GM23248 (cell line): ENCODE results near the gene SEM1. TPM values are rescaled to one million over a fixed set of nuclear protein-coding genes. Genes with fewer than 3 reads are reported as not detected.

Experiments used
- DNase-seq: peaks from one replicate; pipeline ENCODE4 v3.0.0-alpha.2; 2015
- H2AFZ ChIP-seq: fragments of 200-600 bp; sonication (generic); 2 replicates; pipeline ENCODE4 v1.6.1; 2016; ENCODE audit warnings: antibody characterized with exemption
- H3F3A ChIP-seq: fragments of 200-600 bp; sonication (generic); 2 replicates; pipeline ENCODE4 v1.6.1; 2016; ENCODE audit warnings: mild to moderate bottlenecking, antibody characterized with exemption, mixed run types; ENCODE audit not compliant: insufficient read depth
- H3K27ac ChIP-seq: fragments of 200-600 bp; sonication (generic); 2 replicates; pipeline ENCODE4 v1.5.1; 2016; ENCODE audit warnings: mild to moderate bottlenecking
- H3K27me3 ChIP-seq: fragments of 200-600 bp; sonication (generic); replicated peaks from 2 replicates; pipeline ENCODE4 v1.6.1; 2016; ENCODE audit warnings: mild to moderate bottlenecking; ENCODE audit not compliant: insufficient read depth
- H3K36me3 ChIP-seq: fragments of 200-600 bp; sonication (generic); 2 replicates; pipeline ENCODE4 v1.6.1; 2016; ENCODE audit warnings: low read depth, mild to moderate bottlenecking
- H3K4me1 ChIP-seq: fragments of 200-600 bp; sonication (generic); 2 replicates; pipeline ENCODE4 v1.6.1; 2016; ENCODE audit warnings: mild to moderate bottlenecking; ENCODE audit not compliant: insufficient read depth
- H3K4me2 ChIP-seq: fragments of 200-600 bp; sonication (generic); one replicate; pipeline ENCODE4 v1.6.1; 2016; ENCODE audit warnings: mild to moderate bottlenecking; ENCODE audit not compliant: unreplicated experiment
- H3K4me3 ChIP-seq: fragments of 200-600 bp; sonication (generic); 2 replicates; pipeline ENCODE4 v1.5.1; 2016; ENCODE audit warnings: mild to moderate bottlenecking
- H3K79me2 ChIP-seq: fragments of 200-600 bp; sonication (generic); 2 replicates; pipeline ENCODE4 v1.6.1; 2016; ENCODE audit warnings: mild to moderate bottlenecking; ENCODE audit not compliant: insufficient read depth
- H3K9ac ChIP-seq: fragments of 200-600 bp; sonication (generic); 2 replicates; pipeline ENCODE4 v1.6.1; 2016; ENCODE audit warnings: mild to moderate bottlenecking
- H3K9me2 ChIP-seq: fragments of 200-600 bp; sonication (generic); 2 replicates; pipeline ENCODE4 v1.6.1; 2016; ENCODE audit warnings: mixed run types, mild to moderate bottlenecking, moderate library complexity; ENCODE audit not compliant: insufficient read depth
- H3K9me3 ChIP-seq: fragments of 200-600 bp; sonication (generic); one replicate; pipeline ENCODE4 v1.6.1; 2017; ENCODE audit warnings: low read depth
- H4K20me1 ChIP-seq: fragments of 200-600 bp; sonication (generic); 2 replicates; pipeline ENCODE4 v1.6.0; 2016; ENCODE audit not compliant: insufficient read depth
- EZH2 ChIP-seq: fragments of 200-600 bp; sonication (generic); IDR thresholded peaks from 2 replicates; pipeline ENCODE4 v1.6.1; 2018; ENCODE audit warnings: antibody characterized with exemption, mild to moderate bottlenecking; ENCODE audit not compliant: insufficient read depth, poor library complexity, severe bottlenecking
- EZH2phosphoT487 ChIP-seq: fragments of 200-600 bp; sonication (generic); IDR thresholded peaks from 2 replicates; pipeline ENCODE4 v1.6.1; 2018; ENCODE audit warnings: antibody characterized with exemption, moderate library complexity, mild to moderate bottlenecking, low read depth; ENCODE audit not compliant: insufficient read depth
- WGBS, 2 experiments: methylation state at CpG; one replicate each; pipeline ENCODE4 v1.1.6; 2015 to 2017; ENCODE audit warnings: low lambda C conversion rate in 2 of 2, low coverage in 1 of 2; ENCODE audit errors: missing lambda C conversion rate in 2 of 2; 5-methylcytosine and 5-hydroxymethylcytosine counted together
- in situ Hi-C: fragments of 300-500 bp; cut with MboI; formaldehyde crosslinking; loops from 2 replicates; pipeline ENCODE4 v1.15.0; 2020
- polyA plus RNA-seq: library from polyadenylated mRNA; unstranded; fragments of >200 nt; fragmentation: Nextera tagmentation; extraction: Ambion mirVana; gene quantifications from 2 replicates; pipeline ENCODE4 v1.2.1, GENCODE V29; 2016
- total RNA-seq: library from RNA; depleted of rRNA; stranded (reverse); fragments of >200 nt; shearing (Covaris generic); gene quantifications from 2 replicates; pipeline ENCODE4 v1.2.3, GENCODE V29; 2014

SEM1 gene
- total and polyA plus RNA-seq, 2 experiments from 2014 or later, result 16.8 to 270 TPM

DNA sequence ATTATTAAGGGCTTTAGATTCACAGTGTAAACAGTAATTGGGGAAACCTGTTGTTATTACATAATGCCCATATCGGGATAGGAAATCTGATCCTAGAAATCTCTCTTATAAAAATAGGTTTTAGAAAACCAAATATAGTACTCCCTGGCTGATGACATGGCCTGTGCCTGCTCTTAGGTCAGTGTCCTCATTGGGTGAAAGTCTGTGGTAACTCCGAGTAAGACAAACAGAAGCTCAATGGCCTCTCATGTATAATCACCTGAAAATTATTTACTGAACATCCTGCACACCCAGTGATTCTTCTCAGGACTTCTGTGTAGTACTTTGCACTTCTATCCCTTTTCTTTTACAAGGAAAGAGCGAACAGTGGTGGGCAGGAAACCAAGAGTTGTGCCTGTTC is 37.8 kb downstream of the SEM1 start:
- Histone ChIP-seq H3K9me3 (no peaks in the 10 kb centered on the region), H3K4me3 (no peak overlapping the region), H3K9me2 (no peaks in the 10 kb centered on the region), H2AFZ (no peak overlapping the region), H3K79me2 (0 out of 2 replicates have a peak, but pooled peaks cover 3% of the 10 kb centered on the region), H3F3A (no peaks in the 10 kb centered on the region), H4K20me1 (no peaks in the 10 kb centered on the region), H3K4me1 (no peaks in the 10 kb centered on the region), H3K9ac (no peak overlapping the region), H3K4me2 (no peak overlapping the region), H3K27me3 (no peaks in the 10 kb centered on the region), H3K36me3 (no peaks in the 10 kb centered on the region), H3K27ac (no peak overlapping the region)
- WGBS, 2 experiments, result 81 to 90% methylated on average over 3 of the region's 3 CpGs
- no peak for DNase-seq
- TF ChIP-seq EZH2phosphoT487, result no peak
- TF ChIP-seq EZH2, result no peak
- in situ Hi-C loops, result no loop called here

- in situ Hi-C loops, result no loop called here
- H3K9me2 ChIP-seq, result no peaks in the 10 kb centered on the region
- H3K9ac ChIP-seq, result no peak overlapping the region
- no peak overlapping the region for H3K4me3 ChIP-seq
- H4K20me1 ChIP-seq, result no peaks in the 10 kb centered on the region
- H3F3A ChIP-seq, result no peaks in the 10 kb centered on the region
- H3K27me3 ChIP-seq, result no peaks in the 10 kb centered on the region
- WGBS, 2 experiments, result 52 to 54% methylated on average over 3 of the region's 3 CpGs
- H3K4me2 ChIP-seq, result no peak overlapping the region
- DNase-seq, result no peak
- no peak overlapping the region for H2AFZ ChIP-seq
- H3K27ac ChIP-seq, result no peak overlapping the region
- no peaks in the 10 kb centered on the region for H3K9me3 ChIP-seq
- H3K36me3 ChIP-seq, result no peaks in the 10 kb centered on the region
- no peaks in the 10 kb centered on the region for H3K4me1 ChIP-seq
- TF ChIP-seq EZH2phosphoT487, result no peak
- TF ChIP-seq EZH2, result no peak
- H3K79me2 ChIP-seq, result no peaks in the 10 kb centered on the region
Measured at GRCh38 chr7:96670338-96671289, 39.0 kb downstream of the SEM1 start.

DNA sequence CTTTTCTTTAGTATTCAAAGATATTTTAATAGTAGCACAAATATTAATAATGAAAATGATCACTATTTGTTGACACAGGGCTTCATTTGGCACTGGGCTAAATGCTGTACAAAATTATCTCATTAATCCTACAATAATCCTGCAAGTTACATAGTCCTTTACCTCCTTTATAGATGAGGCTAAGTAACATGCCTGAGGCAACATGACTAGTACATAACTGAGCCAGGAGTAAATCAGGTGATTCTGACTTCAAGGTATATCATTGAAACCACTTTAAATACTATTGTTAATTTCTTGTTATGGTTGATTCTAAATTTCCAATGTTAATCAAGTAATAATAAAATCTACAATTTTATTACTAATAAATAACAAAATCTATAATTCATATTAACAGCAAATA is 39.8 kb downstream of the SEM1 start:
- no peak overlapping the region for H2AFZ ChIP-seq
- no peaks in the 10 kb centered on the region for H3F3A ChIP-seq
- TF ChIP-seq EZH2phosphoT487 (no peak), EZH2 (no peak)
- no peaks in the 10 kb centered on the region for H3K27me3 ChIP-seq
- H4K20me1 ChIP-seq, result no peaks in the 10 kb centered on the region
- H3K9me3 ChIP-seq, result no peaks in the 10 kb centered on the region
- DNase-seq, result no peak
- no peak overlapping the region for H3K27ac ChIP-seq
- H3K79me2 ChIP-seq, result no peaks in the 10 kb centered on the region
- in situ Hi-C loops, result no loop called here
- H3K36me3 ChIP-seq, result no peaks in the 10 kb centered on the region
- H3K9ac ChIP-seq, result no peak overlapping the region
- no peaks in the 10 kb centered on the region for H3K4me1 ChIP-seq
- no peak overlapping the region for H3K4me2 ChIP-seq
- no peaks in the 10 kb centered on the region for H3K9me2 ChIP-seq
- no peak overlapping the region for H3K4me3 ChIP-seq

GRCh38 chr7:96667026-96667425 is 42.6 kb downstream of the SEM1 start:
- H3K4me3 ChIP-seq, result no peak overlapping the region

More at GRCh38 chr7:96667026-96667425, 42.6 kb downstream of the SEM1 start:
- 95% methylated on average over 5 of the region's 5 CpGs for WGBS, 2 experiments
- no peak overlapping the region for H3K9ac ChIP-seq
- no peaks in the 10 kb centered on the region for H4K20me1 ChIP-seq
- DNase-seq, result no peak
- H3K9me2 ChIP-seq, result no peaks in the 10 kb centered on the region
- no peaks in the 10 kb centered on the region for H3F3A ChIP-seq
- H3K79me2 ChIP-seq, result no peaks in the 10 kb centered on the region
- no peaks in the 10 kb centered on the region for H3K9me3 ChIP-seq
- in situ Hi-C loops, result no loop called here
- H3K36me3 ChIP-seq, result no peaks in the 10 kb centered on the region
- no peaks in the 10 kb centered on the region for H3K4me1 ChIP-seq
- no peak overlapping the region for H3K27ac ChIP-seq
- no peak overlapping the region for H3K4me2 ChIP-seq
- TF ChIP-seq EZH2phosphoT487 (no peak), EZH2 (no peak)
- H3K27me3 ChIP-seq, result no peaks in the 10 kb centered on the region
- no peak overlapping the region for H2AFZ ChIP-seq
